Upper lobe of left lung (tissue), 6 donors: ENCODE results near the gene SIPA1. TPM values are rescaled to one million over a fixed set of nuclear protein-coding genes. Genes with fewer than 3 reads are reported as not detected.

ENCODE experiments used
- ATAC-seq, 2 donors: fragments of 200-7000 bp; cut with Tn5 transposase; one replicate each; pipeline ENCODE4 v1.9.1; 2022; ENCODE audit warnings: mild to moderate bottlenecking in 2 of 2, moderate library complexity in 2 of 2; ENCODE audit not compliant: low FRiP score in 2 of 2
- DNase-seq, 2 donors: peaks; one replicate each; pipeline ENCODE4 v3.0.0-alpha.2; 2019 to 2020
- H3K27ac ChIP-seq, 4 donors: fragments of 200-600 bp; sonication (generic); one replicate each; pipeline ENCODE4 v1.5.1; 2016 to 2019
- H3K27me3 ChIP-seq, 4 donors: fragments of 200-600 bp; sonication (generic); one replicate each; pipeline ENCODE4 v1.5.1; 2017 to 2019
- H3K36me3 ChIP-seq, 4 donors: fragments of 200-600 bp; sonication (generic); one replicate each; pipeline ENCODE4 v1.5.1; 2016 to 2019
- H3K4me1 ChIP-seq, 4 donors: fragments of 200-600 bp; sonication (generic); one replicate each; pipeline ENCODE4 v1.5.1; 2018 to 2019
- H3K4me3 ChIP-seq, 4 donors: fragments of 200-600 bp; sonication (generic); one replicate each; pipeline ENCODE4 v1.5.1; 2017 to 2019; ENCODE audit warnings: mild to moderate bottlenecking in 2 of 4, moderate library complexity in 1 of 4
- H3K9me3 ChIP-seq, 4 donors: fragments of 200-600 bp; sonication (generic); one replicate each; pipeline ENCODE4 v1.5.1; 2018 to 2019
- EP300 ChIP-seq, 4 donors: sonication (generic); formaldehyde crosslinking; IDR thresholded peaks; one replicate each; pipeline ENCODE4 v1.5.1; 2017; ENCODE audit warnings: antibody characterized with exemption in 4 of 4, control low read depth in 2 of 4
- POLR2A ChIP-seq, 4 donors: fragments of 450-650 bp; IDR thresholded peaks; one replicate each; pipeline ENCODE4 v1.5.1; 2016 to 2017; ENCODE audit warnings: antibody characterized with exemption in 4 of 4, mild to moderate bottlenecking in 2 of 4
- POLR2AphosphoS5 ChIP-seq, 2 donors: sonication (generic); formaldehyde crosslinking; IDR thresholded peaks; one replicate each; pipeline ENCODE4 v1.5.1; 2017; ENCODE audit warnings: antibody characterized with exemption in 2 of 2
- WGBS, 2 donors: methylation state at CpG; one replicate each; pipeline ENCODE4 v1.1.5; 2017 to 2018; 5-methylcytosine and 5-hydroxymethylcytosine counted together
- total RNA-seq, 6 donors: library from RNA; depleted of rRNA in 4 of 6; stranded (reverse); fragments of >200 nt in 4 of 6; gene quantifications; one replicate each; pipeline versions ENCODE4 v1.1.0 to v1.2.1, GENCODE V29; 2016 to 2021
- TF ChIP-seq, protein P1 (sequence below), 6 experiments: fragments of 450-650 bp in 4 of 6; fragments of 200-600 bp in 2 of 6; sonication (generic) in 2 of 6; IDR thresholded peaks; one replicate each; pipeline ENCODE4 v1.5.1; 2016 to 2019; ENCODE audit warnings: antibody characterized with exemption in 6 of 6
- donor health status: DM: no; HTN: no; CAD: no; lungs with moderate emphysema.
- donor health status: DM: no; HTN: yes; CAD: no; lungs with severe emphysema.

Gene SIPA1
- total RNA-seq, 6 donors from 2014 or later, result 42.7 to 137 (median 74.9) TPM

DNA sequence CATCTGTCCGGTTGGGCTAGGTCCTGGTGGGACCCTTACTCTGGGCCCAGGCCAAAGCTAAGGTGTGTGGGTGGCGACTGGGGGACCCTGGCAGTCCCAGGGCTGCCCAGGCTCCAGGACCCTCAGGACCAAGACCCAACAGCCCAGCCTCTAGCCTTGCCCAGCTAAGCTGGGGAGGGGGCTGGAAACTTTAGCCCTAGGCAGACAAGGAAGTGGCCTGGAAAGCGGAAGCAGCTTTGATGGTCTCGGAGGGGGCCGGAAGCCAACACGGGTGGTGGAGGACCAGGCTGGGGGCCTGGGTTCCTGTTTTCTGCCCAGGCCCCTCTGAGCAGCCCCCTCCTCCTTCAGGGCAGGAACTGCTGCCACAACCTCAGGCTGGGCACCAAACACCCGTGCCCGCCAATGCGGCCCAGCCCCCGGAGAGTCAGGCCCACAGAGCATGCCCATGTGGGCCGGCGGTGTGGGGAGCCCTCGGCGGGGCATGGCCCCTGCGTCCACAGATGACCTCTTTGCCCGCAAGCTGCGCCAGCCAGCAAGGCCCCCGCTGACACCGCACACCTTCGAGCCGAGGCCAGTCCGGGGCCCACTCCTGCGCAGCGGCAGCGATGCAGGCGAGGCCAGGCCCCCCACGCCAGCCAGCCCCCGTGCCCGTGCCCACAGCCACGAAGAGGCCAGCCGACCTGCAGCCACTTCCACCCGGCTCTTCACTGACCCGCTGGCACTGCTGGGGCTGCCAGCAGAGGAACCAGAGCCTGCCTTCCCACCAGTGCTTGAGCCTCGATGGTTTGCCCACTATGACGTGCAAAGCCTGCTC, 2.8 kb downstream of the SIPA1 start:
- H3K27ac ChIP-seq, result peak overlapping the region; percentile 89 to 99 (median 96)
- peaks cover 53 to 82% (median 67%) of the 10 kb centered on the region in 4 donors for H3K4me1 ChIP-seq
- H3K4me3 ChIP-seq, result peak overlapping the region; percentile 31 to 71 (median 42)
- DNase-seq (peak; percentile 80 to 88), ATAC-seq (peak; percentile 16 to 39)
- H3K27me3 ChIP-seq, result no peaks in the 10 kb centered on the region
- H3K9me3 ChIP-seq, result no peaks in the 10 kb centered on the region
- H3K36me3 ChIP-seq, result peaks cover 5 to 57% (median 34%) of the 10 kb centered on the region in 4 donors
- TF ChIP-seq POLR2A (IDR thresholded peaks at IDR 0.05) (peak in 1 of 4 donors; percentile 30), POLR2AphosphoS5 (IDR thresholded peaks at IDR 0.05) (no peak)
- TF ChIP-seq, protein P1, sequence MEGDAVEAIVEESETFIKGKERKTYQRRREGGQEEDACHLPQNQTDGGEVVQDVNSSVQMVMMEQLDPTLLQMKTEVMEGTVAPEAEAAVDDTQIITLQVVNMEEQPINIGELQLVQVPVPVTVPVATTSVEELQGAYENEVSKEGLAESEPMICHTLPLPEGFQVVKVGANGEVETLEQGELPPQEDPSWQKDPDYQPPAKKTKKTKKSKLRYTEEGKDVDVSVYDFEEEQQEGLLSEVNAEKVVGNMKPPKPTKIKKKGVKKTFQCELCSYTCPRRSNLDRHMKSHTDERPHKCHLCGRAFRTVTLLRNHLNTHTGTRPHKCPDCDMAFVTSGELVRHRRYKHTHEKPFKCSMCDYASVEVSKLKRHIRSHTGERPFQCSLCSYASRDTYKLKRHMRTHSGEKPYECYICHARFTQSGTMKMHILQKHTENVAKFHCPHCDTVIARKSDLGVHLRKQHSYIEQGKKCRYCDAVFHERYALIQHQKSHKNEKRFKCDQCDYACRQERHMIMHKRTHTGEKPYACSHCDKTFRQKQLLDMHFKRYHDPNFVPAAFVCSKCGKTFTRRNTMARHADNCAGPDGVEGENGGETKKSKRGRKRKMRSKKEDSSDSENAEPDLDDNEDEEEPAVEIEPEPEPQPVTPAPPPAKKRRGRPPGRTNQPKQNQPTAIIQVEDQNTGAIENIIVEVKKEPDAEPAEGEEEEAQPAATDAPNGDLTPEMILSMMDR (IDR thresholded peaks at IDR 0.05), result no peak
- WGBS, 2 donors, result 64 to 68% methylated on average over 10 to 20 of the region's 35 CpGs

DNA sequence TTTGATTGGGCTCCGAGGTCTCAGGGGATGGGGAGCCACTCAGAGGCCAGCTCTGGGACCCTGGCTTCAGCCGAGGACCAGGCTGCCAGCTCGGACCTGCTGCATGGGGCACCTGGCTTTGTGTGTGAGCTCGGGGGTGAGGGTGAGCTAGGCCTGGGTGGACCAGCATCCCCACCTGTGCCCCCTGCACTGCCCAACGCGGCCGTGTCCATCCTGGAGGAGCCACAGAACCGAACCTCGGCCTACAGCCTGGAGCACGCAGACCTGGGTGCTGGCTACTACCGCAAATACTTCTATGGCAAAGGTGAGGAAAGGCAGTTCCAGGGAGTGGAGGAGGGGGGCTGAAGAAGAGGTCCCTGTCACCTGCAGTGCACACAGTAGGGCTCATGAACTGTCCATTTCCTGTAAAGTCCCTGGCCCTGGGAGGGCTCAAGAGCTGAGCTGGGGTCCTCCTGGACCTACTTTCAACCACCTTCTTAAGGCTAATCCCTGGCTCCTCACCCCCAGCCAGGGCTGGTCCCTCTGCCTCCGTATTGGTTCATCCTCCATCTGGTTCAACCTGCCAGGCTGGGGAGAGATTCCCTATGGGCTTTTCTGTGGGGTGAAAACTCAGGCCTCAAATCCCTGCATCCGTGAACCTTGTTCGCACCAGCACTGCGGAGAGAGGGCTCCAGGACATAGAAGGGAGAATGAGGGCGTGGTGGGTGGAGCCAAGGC, 3.6 kb downstream of the SIPA1 start:
- TF ChIP-seq, protein P1 (IDR thresholded peaks at IDR 0.05), result no peak
- TF ChIP-seq EP300 (IDR thresholded peaks at IDR 0.05), result no peak
- TF ChIP-seq POLR2A (IDR thresholded peaks at IDR 0.05), result no peak
- TF ChIP-seq POLR2AphosphoS5 (IDR thresholded peaks at IDR 0.05), result no peak
- ATAC-seq, result no peak
- WGBS, 2 donors, result 58 to 69% methylated on average over 7 to 9 of the region's 16 CpGs
- Histone ChIP-seq H3K27me3 (no peaks in the 10 kb centered on the region), H3K4me3 (peak overlapping the region; percentile 31 to 71 (median 42)), H3K27ac (peak overlapping the region; percentile 89 to 99 (median 96)), H3K4me1 (peaks cover 53 to 85% (median 67%) of the 10 kb centered on the region in 4 donors), H3K36me3 (peaks cover 4 to 57% (median 33%) of the 10 kb centered on the region in 4 donors), H3K9me3 (no peaks in the 10 kb centered on the region)
- peak in 1 of 2 donors; percentile 50 for DNase-seq

DNA sequence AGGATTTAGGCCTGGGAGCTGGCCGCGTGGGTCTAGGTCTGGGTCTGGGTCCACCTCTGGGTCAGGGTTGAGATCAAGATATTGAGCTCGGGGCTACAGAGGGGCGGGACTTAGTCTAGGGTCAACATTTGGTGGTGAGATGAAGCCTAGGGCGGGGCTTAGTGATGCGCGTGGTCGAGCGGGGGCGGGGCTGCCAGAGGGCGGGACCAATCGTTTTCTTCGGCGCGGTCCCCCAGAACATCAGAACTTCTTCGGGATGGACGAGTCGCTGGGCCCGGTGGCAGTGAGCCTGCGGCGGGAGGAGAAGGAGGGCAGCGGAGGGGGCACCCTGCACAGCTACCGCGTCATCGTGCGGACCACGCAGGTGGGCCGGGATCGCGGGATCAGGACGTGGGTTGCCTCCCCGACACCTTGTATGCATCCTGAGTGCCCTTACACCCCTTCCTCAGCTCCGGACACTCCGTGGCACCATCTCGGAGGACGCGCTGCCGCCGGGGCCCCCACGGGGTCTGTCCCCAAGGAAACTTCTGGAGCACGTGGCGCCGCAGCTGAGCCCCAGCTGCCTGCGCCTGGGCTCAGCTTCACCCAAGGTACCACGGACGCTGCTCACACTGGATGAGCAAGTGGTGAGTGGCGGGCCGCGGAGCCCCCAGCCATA, 4.2 kb downstream of the SIPA1 start:
- TF ChIP-seq POLR2AphosphoS5 (IDR thresholded peaks at IDR 0.05) (no peak), POLR2A (IDR thresholded peaks at IDR 0.05) (no peak)
- Histone ChIP-seq H3K27me3 (no peaks in the 10 kb centered on the region), H3K36me3 (peaks cover 4 to 56% (median 33%) of the 10 kb centered on the region in 4 donors), H3K4me3 (peak overlapping the region in 3 of 4 donors; percentile 37 to 71 (median 47)), H3K27ac (peak overlapping the region; percentile 89 to 99 (median 96)), H3K4me1 (peaks cover 51 to 85% (median 66%) of the 10 kb centered on the region in 4 donors), H3K9me3 (no peaks in the 10 kb centered on the region)
- no peak for ATAC-seq
- WGBS, 2 donors, result 39 to 54% methylated on average over 13 to 36 of the region's 49 CpGs
- DNase-seq, result peak in 1 of 2 donors; percentile 86

DNA sequence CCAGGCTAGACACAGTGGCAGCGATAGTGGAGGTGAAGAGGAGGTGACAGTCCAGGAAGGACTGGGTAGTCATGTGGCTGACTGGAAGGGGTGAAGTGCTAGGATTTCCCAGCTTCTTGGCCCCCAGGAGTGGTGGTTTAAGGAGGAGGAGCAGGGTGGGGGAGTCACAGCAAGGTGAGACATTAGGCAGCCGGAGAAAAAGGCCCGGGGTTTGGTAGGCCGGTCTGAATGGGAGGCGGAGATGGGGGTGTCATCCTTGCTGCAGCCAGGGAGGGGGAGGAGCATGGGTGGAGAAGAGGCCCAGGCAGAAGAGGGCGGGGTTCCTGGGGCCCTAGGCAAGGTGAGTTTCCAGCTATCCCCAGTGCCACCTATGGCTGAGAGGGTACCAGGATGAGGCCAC, 6.1 kb downstream of the SIPA1 start:
- Histone ChIP-seq H3K4me1 (peaks cover 41 to 77% (median 52%) of the 10 kb centered on the region in 4 donors), H3K4me3 (no peak overlapping the region), H3K36me3 (peaks cover 4 to 72% (median 50%) of the 10 kb centered on the region in 4 donors), H3K27ac (peak overlapping the region in 1 of 4 donors; percentile 21), H3K27me3 (no peaks in the 10 kb centered on the region), H3K9me3 (no peaks in the 10 kb centered on the region)
- ATAC-seq, result no peak
- no peak for DNase-seq
- 54 to 74% methylated on average over 6 of the region's 6 CpGs for WGBS, 2 donors
- no peak for TF ChIP-seq POLR2AphosphoS5 (IDR thresholded peaks at IDR 0.05)
- TF ChIP-seq POLR2A (IDR thresholded peaks at IDR 0.05), result no peak
- TF ChIP-seq, protein P1 (IDR thresholded peaks at IDR 0.05), result no peak
- TF ChIP-seq EP300 (IDR thresholded peaks at IDR 0.05), result no peak
